ENCODE measurements around the gene MUC5AC.
"Not testable (repeated sequence)": the region's sequence is repeated elsewhere in the genome, so short reads cannot be mapped to it uniquely, and the experiment has no call there.

MUC5AC gene

DNA sequence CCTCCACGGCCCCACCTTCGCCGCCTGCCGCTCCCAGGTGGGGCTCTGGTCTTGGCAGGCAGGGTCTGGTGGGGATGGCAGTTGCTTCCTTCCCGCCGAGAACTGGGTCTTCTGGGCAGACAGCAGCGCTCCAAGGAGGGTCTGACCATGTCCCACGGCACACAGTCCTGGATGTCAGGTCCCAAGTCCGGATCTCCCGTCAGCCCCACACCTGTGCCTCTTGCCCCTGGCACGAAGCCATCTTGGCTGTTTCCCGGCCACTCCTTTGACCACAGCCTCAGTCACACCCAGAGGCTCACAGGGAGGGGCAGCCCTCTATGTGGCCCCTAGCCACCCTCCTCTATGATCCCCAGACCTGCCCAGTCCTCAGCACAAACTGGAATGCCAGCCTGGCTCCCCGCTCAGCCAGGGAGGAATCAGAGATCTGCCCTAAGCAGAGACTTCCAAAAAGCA is 79.4 kb downstream of the MUC5AC start:
- DNase-seq (ENCODE audit: low read depth) = no peak

DNA sequence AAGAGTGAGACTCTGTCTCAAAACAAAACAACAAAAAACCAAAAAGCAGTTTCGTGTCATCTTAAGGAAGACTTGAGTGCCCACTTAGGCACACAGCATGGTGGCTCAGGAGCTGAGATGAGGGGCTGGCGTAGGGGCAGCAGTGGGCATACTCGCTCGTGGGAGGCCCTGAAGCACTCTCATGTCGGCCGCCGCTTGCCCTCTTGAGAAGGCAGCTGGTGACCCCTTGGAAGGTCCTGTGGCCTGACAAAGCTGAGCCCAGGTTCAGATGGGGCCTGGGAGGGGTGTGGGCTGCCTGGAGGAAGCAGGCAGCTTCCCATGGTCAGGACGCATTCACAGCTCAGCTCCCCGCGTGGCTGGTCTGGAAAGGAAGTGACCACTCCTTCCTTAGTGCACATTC is 80.1 kb downstream of the MUC5AC start:
- no peak for DNase-seq (ENCODE audit: low read depth)

DNA sequence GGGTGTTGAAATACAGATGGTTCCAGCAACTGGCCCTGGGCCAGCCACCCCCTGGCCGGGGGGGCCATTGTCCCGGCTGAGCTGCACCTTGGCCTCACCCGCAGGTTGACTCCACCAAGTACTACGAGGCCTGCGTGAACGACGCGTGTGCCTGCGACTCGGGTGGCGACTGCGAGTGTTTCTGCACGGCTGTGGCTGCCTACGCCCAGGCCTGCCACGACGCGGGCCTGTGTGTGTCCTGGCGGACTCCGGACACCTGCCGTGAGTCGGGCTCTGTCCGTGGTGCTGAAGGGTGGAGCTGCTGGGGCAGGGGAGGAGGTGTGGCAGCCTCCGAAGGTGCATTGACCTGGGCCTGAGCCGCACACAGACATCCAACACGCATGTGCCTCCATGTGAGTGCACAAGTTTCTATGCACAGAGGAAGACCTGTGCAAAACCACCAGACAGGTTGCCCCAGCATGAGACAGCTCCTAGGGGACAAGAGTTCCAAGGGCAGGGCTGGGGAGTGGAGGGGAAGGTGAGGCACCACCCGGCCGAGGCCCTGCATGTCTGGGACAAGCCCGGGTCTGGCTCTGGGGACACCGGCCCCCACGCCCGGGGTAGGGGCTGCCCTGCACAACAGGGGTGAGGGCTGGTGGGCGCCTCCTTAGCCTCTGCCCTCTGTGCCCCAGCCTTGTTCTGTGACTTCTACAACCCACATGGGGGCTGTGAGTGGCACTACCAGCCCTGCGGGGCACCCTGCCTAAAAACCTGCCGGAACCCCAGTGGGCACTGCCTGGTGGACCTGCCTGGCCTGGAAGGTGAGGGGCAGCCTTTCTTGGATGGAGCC is 81.2 kb downstream of the MUC5AC start:
- DNase-seq (ENCODE audit: low read depth) = no peak

DNA sequence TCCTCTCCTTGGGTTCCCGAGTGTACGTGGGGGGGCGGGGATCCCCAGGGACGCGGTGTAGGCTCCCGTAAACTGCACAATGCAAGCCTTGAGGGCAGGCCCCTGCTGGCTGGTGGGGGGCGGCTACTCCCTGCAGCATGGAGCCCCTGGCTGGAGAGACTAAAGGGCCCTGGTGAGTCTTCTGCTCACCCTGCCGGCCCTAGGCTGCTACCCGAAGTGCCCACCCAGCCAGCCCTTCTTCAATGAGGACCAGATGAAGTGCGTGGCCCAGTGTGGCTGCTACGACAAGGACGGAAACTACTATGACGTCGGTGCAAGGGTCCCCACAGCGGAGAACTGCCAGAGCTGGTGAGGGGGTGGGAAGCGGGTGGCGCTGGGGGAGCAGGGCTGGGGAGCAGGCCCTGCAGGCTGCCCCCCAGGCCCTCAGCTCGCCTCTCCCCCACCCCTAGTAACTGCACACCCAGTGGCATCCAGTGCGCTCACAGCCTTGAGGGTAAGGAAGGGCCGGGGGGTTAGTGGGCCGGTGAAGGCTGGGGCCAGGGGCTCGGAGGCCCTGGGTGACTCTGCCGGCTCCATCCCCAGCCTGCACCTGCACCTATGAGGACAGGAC is 81.9 kb downstream of the MUC5AC start:
- no peak for DNase-seq (ENCODE audit: low read depth)

DNA sequence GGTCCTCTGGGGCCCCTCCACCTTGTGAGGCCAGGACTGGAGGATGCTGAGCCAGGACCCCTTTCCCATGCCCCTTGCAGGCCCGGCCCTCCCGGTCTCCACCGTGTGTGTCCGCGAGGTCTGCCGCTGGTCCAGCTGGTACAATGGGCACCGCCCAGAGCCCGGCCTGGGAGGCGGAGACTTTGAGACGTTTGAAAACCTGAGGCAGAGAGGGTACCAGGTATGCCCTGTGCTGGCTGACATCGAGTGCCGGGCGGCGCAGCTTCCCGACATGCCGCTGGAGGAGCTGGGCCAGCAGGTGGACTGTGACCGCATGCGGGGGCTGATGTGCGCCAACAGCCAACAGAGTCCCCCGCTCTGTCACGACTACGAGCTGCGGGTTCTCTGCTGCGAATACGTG is 83.0 kb downstream of the MUC5AC start:
- no peak for DNase-seq (ENCODE audit: low read depth)

DNA sequence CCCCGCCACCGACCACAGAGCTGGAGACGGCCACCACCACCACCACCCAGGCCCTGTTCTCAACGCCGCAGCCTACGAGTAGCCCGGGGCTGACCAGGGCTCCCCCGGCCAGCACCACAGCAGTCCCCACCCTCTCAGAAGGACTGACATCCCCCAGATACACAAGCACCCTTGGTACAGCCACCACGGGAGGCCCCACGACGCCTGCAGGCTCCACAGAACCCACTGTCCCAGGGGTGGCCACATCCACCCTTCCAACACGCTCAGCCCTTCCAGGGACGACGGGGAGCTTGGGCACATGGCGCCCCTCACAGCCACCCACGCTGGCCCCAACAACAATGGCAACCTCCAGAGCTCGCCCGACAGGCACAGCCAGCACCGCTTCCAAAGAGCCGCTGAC is 84.0 kb downstream of the MUC5AC start:
- DNase-seq (ENCODE audit: low read depth) = no peak

DNA sequence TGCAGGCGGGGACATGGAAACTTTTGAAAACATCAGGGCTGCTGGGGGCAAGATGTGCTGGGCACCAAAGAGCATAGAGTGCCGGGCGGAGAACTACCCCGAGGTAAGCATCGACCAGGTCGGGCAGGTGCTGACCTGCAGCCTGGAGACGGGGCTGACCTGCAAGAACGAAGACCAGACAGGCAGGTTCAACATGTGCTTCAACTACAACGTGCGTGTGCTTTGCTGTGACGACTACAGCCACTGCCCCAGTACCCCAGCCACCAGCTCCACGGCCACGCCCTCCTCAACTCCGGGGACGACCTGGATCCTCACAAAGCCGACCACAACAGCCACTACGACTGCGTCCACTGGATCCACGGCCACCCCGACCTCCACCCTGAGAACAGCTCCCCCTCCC is 84.5 kb downstream of the MUC5AC start:
- no peak for DNase-seq (ENCODE audit: low read depth)

DNA sequence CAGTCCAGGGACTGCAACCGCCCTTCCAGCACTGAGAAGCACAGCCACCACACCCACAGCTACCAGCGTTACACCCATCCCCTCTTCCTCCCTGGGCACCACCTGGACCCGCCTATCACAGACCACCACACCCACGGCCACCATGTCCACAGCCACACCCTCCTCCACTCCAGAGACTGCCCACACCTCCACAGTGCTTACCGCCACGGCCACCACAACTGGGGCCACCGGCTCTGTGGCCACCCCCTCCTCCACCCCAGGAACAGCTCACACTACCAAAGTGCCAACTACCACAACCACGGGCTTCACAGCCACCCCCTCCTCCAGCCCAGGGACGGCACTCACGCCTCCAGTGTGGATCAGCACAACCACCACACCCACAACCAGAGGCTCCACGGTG is 85.0 kb downstream of the MUC5AC start:
- DNase-seq (ENCODE audit: low read depth) = not testable (repeated sequence)

DNA sequence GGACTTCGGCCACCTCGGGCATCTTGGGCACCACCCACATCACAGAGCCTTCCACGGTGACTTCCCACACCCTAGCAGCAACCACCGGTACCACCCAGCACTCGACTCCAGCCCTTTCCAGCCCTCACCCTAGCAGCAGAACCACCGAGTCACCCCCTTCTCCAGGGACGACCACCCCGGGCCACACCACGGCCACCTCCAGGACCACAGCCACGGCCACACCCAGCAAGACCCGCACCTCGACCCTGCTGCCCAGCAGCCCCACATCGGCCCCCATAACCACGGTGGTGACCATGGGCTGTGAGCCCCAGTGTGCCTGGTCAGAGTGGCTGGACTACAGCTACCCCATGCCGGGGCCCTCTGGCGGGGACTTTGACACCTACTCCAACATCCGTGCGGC is 85.8 kb downstream of the MUC5AC start:
- not testable (repeated sequence) for DNase-seq (ENCODE audit: low read depth)

DNA sequence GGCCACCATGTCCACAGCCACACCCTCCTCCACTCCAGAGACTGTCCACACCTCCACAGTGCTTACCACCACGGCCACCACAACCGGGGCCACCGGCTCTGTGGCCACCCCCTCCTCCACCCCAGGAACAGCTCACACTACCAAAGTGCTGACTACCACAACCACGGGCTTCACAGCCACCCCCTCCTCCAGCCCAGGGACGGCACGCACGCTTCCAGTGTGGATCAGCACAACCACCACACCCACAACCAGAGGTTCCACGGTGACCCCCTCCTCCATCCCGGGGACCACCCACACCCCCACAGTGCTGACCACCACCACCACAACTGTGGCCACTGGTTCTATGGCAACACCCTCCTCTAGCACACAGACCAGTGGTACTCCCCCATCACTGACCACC is 86.8 kb downstream of the MUC5AC start:
- DNase-seq (ENCODE audit: low read depth) = not testable (repeated sequence)

DNA sequence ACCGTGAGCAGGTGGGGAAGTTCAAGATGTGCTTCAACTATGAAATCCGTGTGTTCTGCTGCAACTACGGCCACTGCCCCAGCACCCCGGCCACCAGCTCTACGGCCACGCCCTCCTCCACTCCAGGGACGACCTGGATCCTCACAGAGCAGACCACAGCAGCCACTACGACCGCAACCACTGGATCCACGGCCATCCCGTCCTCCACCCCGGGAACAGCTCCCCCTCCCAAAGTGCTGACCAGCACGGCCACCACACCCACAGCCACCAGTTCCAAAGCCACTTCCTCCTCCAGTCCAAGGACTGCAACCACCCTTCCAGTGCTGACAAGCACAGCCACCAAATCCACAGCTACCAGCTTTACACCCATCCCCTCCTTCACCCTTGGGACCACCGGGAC is 88.0 kb downstream of the MUC5AC start:
- DNase-seq (ENCODE audit: low read depth) = not testable (repeated sequence)

DNA sequence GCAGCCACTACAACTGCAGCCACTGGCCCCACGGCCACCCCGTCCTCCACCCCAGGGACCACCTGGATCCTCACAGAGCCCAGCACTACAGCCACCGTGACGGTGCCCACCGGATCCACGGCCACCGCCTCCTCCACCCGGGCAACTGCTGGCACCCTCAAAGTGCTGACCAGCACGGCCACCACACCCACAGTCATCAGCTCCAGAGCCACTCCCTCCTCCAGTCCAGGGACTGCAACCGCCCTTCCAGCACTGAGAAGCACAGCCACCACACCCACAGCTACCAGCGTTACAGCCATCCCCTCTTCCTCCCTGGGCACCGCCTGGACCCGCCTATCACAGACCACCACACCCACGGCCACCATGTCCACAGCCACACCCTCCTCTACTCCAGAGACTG is 88.5 kb downstream of the MUC5AC start:
- DNase-seq (ENCODE audit: low read depth) = not testable (repeated sequence)

DNA sequence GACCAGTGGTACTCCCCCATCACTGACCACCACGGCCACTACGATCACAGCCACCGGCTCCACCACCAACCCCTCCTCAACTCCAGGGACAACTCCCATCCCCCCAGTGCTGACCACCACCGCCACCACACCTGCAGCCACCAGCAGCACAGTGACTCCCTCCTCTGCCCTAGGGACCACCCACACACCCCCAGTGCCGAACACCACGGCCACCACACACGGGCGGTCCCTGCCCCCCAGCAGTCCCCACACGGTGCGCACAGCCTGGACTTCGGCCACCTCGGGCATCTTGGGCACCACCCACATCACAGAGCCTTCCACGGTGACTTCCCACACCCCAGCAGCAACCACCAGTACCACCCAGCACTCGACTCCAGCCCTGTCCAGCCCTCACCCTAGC is 89.3 kb downstream of the MUC5AC start:
- DNase-seq (ENCODE audit: low read depth) = not testable (repeated sequence)

DNA sequence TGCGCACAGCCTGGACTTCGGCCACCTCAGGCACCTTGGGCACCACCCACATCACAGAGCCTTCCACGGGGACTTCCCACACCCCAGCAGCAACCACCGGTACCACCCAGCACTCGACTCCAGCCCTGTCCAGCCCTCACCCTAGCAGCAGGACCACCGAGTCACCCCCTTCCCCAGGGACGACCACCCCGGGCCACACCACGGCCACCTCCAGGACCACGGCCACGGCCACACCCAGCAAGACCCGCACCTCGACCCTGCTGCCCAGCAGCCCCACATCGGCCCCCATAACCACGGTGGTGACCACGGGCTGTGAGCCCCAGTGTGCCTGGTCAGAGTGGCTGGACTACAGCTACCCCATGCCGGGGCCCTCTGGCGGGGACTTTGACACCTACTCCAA is 91.2 kb downstream of the MUC5AC start:
- not testable (repeated sequence) for DNase-seq (ENCODE audit: low read depth)

DNA sequence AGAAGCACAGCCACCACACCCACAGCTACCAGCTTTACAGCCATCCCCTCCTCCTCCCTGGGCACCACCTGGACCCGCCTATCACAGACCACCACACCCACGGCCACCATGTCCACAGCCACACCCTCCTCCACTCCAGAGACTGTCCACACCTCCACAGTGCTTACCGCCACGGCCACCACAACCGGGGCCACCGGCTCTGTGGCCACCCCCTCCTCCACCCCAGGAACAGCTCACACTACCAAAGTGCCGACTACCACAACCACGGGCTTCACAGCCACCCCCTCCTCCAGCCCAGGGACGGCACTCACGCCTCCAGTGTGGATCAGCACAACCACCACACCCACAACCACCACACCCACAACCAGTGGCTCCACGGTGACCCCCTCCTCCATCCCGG is 92.7 kb downstream of the MUC5AC start:
- not testable (repeated sequence) for DNase-seq (ENCODE audit: low read depth)

Data from T-helper 22 cell (primary cell).